Mesothelial cell of epicardium (in vitro differentiated cells): Measurements from ENCODE around the gene PTPRN2. TPM values are rescaled to one million over a fixed set of nuclear protein-coding genes. Genes with fewer than 3 reads are reported as not detected.
"Not testable (repeated sequence)": the region's sequence is repeated elsewhere in the genome, so short reads cannot be mapped to it uniquely, and the experiment has no call there.

Experiments used
- DNase-seq, 2 experiments: peaks; one replicate each; pipeline ENCODE4 v3.0.0; 2021; ENCODE audit warnings: low spot score in 2 of 2; ENCODE audit not compliant: unreplicated experiment in 2 of 2
- H3K27ac Mint-ChIP-seq: 2 replicates; pipeline ENCODE4 v1.8.0; 2021; ENCODE audit warnings: mixed read lengths
- H3K27me3 Mint-ChIP-seq: 2 replicates; pipeline ENCODE4 v1.8.0; 2021; ENCODE audit warnings: low read depth, mixed read lengths
- H3K36me3 Mint-ChIP-seq: 2 replicates; pipeline ENCODE4 v1.8.0; 2021; ENCODE audit warnings: mixed read lengths
- H3K4me1 Mint-ChIP-seq: 2 replicates; pipeline ENCODE4 v1.8.0; 2021; ENCODE audit warnings: mixed read lengths
- H3K4me3 Mint-ChIP-seq: 2 replicates; pipeline ENCODE4 v1.8.0; 2021; ENCODE audit warnings: mild to moderate bottlenecking, moderate library complexity, mixed read lengths
- H3K9me3 Mint-ChIP-seq: 2 replicates; pipeline ENCODE4 v1.8.0; 2021; ENCODE audit warnings: mixed read lengths
- CTCF ChIP-seq: fragments of 200-600 bp; sonication (generic); IDR thresholded peaks from one replicate; pipeline ENCODE4 v1.5.0; 2021; ENCODE audit warnings: antibody characterized with exemption; ENCODE audit not compliant: unreplicated experiment
- total RNA-seq: library from RNA; stranded (reverse); gene quantifications from 3 replicates; pipeline ENCODE4 v1.2.1, GENCODE V29; 2021

Gene PTPRN2
- total RNA-seq, 1 donor from 2014 or later = 2.2 TPM

DNA sequence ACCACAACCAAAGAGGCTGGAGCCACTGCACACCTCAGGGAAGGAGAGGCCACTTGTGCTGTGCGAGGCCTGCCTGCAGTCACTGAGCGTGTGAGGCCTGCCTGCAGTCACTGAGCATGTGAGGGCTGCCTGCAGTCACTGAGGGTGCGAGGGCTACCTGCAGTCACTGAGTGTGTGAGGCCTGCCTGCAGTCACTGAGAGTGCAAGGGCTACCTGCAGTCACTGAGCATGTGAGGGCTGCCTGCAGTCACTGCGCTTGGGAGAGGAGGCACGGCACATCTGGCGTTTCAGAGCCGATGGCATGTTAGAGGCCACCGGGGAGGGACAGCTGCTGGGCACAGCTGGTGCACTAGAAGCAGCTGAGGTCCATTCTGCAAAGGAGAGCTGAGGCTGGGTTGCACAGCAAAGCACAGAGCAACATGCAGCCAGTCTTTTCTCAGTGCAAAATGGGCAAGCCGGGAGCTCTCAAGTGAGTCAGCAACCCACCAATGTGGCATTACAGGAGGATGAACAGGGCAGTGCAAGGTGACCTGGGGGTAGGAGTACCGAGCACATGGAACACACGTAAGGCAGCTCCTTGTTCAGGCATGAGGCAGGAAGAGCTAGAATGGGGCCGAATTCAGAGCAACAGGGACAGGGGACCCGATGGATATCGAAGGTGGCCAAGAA, 540.1 kb downstream of the PTPRN2 start:
- TF ChIP-seq CTCF = no peak

DNA sequence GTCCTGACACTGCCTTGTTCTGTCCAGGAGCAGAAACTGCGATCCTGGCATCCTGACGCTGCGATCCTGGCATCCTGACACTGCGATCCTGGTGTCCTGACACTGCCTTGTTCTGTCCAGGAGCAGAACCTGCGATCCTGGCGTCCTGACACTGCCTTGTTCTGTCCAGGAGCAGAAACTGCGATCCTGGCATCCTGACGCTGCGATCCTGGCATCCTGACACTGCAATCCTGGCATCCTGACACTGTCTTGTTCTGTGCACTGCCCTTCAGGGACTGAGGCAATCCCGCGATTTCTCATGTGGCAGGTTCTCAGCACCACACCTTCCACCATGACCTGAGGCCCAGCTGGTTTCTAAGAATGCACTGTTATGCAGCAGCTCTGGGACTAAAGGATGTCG, 541.4 kb downstream of the PTPRN2 start:
- not testable (repeated sequence) for H3K9me3 Mint-ChIP-seq, H3K27ac Mint-ChIP-seq, H3K4me3 Mint-ChIP-seq, H3K36me3 Mint-ChIP-seq, H3K4me1 Mint-ChIP-seq, H3K27me3 Mint-ChIP-seq, DNase-seq

More for the DNA sequence above, 540.1 kb downstream of the PTPRN2 start:
- Mint-ChIP-seq H3K27ac (no peak overlapping the region), H3K9me3 (no peaks in the 10 kb centered on the region), H3K4me1 (no peaks in the 10 kb centered on the region), H3K27me3 (no peaks in the 10 kb centered on the region), H3K36me3 (no peaks in the 10 kb centered on the region), H3K4me3 (no peak overlapping the region)
- no peak for DNase-seq

- DNase-seq = no peak
- H3K4me1 Mint-ChIP-seq = no peaks in the 10 kb centered on the region
- peaks cover 19% of the 10 kb centered on the region for H3K9me3 Mint-ChIP-seq
- H3K27me3 Mint-ChIP-seq = no peaks in the 10 kb centered on the region
- H3K36me3 Mint-ChIP-seq = peaks cover 1% of the 10 kb centered on the region
- H3K27ac Mint-ChIP-seq = no peak overlapping the region
- H3K4me3 Mint-ChIP-seq = no peak overlapping the region
- no peak for TF ChIP-seq CTCF
These were observed 543.2 kb downstream of the PTPRN2 start for GRCh38 chr7:158044482-158044823.

GRCh38 chr7:158043551-158044481, 543.8 kb downstream of the PTPRN2 start:
- Mint-ChIP-seq H3K36me3 (peaks cover 1% of the 10 kb centered on the region), H3K27ac (no peak overlapping the region), H3K4me1 (no peaks in the 10 kb centered on the region), H3K27me3 (no peaks in the 10 kb centered on the region), H3K4me3 (no peak overlapping the region), H3K9me3 (peaks cover 25% of the 10 kb centered on the region)
- DNase-seq = no peak
- no peak for TF ChIP-seq CTCF

- Mint-ChIP-seq H3K36me3 (peaks cover 1% of the 10 kb centered on the region), H3K27me3 (no peaks in the 10 kb centered on the region), H3K27ac (no peak overlapping the region), H3K4me3 (no peak overlapping the region), H3K4me1 (no peaks in the 10 kb centered on the region), H3K9me3 (peaks cover 36% of the 10 kb centered on the region)
- no peak for TF ChIP-seq CTCF
- DNase-seq = no peak
These were observed 545.3 kb downstream of the PTPRN2 start for GRCh38 chr7:158042156-158042880.
